Stimulated activated CD4-positive, alpha-beta T cell treated with anti-CD3 and anti-CD28 coated beads, Interleukin-12 subunit alpha, Interleukin-12 subunit beta, amount 100 ng/mL, for 48 hours (primary cell): Measurements from ENCODE around the gene SPATA31C1.
"Not testable (repeated sequence)": the region's sequence is repeated elsewhere in the genome, so short reads cannot be mapped to it uniquely, and the experiment has no call there.

ENCODE experiments used
- DNase-seq, 3 donors: peaks; one replicate each; pipeline ENCODE4 v3.0.0-alpha.2; 2020; ENCODE audit warnings: low read depth in 2 of 3, low spot score in 1 of 3

The SPATA31C1 gene

DNA sequence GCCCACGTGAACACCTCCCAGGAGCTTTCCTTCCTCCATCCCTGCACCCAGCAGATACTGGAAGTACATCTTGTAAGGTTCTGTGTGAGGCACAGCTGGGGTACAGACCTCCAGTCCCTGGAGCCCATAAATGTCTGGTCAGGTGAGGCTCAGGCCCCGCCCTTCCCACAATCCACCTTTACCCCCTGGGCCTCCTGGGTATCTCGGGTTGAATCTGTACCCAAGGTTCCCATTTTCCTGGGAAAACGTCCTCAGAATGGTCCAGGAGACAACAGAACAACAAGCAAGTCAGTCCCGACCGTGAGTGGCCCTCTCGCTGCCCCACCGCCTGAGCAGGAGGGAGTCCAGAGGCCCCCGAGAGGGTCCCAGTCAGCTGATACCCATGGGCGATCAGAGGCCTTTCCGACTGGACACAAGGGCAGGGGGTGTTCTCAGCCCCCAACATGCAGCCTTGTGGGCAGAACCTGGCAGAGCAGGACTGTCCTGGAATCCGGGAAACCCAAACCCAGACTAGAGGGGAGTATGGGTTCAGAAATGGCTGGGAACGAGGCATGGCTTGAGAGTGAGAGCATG, 30.7 kb upstream of the SPATA31C1 start:
- DNase-seq: no peak

DNA sequence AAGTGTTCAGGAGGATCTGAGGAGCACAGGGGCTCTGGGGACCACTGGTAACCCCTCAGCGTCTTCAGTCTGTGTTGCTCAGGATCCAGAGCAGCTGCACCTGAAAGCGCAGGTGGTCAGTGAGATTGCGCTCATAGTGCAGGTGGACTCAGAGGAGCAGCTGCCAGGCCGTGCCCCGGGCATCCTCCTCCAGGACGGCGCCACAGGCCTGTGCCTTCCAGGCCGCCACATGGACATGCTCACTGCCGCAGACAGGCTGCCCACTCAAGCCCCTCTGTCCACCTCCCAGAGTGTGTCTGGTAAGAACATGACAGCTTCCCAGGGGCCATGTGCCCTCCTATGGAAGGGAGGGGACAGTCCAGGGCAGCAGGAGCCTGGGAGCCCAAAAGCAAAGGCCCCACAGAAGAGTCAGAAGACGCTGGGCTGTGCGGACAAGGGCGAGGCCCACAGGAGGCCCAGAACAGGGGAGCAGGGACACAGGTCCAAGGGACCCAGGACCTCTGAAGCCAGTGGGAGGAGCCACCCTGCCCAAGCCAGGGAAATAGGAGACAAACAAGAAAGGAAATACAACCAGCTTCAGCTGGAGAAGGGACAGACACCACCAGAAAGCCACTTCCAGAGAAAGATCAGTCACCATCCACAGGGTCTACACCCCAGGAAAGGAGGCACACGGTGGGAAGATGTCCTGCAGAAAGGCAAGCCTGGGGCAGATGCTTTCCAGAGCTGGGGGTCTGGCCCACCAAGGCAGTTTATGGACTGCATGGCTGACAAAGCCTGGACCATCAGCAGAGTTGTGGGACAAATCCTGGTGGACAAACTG, 29.9 kb upstream of the SPATA31C1 start:
- no peak for DNase-seq

DNA sequence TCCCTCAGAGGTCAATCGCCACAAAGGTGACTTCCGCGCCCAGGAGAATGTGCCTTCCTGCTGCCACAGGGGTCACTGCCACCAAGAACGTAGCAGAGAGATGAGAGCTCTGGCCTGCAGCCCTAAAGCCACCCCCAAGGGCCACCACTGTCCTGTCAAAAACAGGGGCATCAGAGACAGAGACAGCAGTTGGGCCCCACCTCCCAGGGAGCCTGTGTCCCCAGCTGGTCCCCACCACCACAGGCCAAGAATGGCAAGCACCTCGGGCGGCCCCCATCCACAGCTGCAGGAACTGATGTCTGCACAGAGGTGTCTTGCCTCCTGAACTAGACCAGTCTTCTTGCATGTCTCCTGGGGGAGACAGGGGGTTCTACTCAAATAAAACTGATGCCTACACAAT, 29.3 kb upstream of the SPATA31C1 start:
- DNase-seq: no peak

DNA sequence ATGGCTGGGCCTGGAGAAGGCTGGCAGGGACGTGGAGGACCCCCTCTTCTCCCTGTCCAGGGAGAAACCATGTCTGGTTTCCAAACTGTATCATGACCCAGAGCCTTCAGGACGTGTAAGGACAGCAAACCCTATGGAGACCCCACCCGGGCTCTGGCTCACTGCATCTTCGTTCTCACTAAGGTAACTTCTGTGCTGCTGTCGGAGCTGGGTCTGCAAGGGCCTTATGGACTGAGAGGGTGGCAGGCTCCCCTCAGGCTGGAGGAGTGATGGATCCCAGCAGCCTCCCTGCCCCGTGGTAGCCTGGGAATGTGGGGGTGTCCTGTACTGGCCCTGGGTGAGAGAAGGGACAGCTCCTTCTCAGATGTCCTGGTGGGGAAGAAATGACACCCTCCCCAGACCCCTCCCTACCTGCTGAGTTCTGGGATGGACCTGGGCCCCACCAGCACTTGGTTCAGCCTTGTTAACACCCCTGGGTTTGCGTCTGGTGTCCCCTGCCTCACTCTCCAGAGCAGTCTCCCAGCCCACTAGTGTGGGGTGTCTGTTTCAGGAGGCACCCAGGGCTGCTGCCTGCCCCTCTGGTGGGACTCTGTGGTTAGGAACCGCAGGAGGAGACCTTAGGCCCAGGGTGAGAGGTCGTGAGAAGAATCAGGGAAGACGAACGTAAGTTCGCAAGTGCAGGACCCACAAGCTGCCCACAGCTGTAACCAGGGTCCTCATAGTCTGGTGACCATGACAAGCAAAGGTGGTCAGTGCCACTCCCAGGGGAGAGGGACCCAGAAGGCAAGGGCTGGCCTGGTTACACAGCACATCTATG, 28.5 kb upstream of the SPATA31C1 start:
- DNase-seq: no peak

DNA sequence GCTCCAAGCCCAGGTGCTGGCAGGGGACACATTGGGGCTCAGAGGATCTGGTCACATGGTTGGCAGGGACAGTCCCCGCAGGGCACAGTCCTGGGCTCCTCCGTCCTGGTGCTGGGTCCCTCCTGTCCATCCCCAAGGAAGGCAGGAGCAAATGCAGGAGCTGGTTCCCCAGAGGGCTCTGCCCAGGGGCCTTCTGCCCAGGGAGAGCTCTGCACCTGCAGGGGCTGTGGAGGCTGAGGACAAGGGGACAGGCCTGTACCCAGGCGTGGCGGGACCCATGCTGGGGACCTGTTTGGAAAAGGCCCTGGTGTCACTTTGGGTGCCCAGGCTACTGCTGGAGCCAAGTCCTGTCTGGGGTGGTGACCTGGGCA, 27.9 kb upstream of the SPATA31C1 start:
- DNase-seq: no peak

DNA sequence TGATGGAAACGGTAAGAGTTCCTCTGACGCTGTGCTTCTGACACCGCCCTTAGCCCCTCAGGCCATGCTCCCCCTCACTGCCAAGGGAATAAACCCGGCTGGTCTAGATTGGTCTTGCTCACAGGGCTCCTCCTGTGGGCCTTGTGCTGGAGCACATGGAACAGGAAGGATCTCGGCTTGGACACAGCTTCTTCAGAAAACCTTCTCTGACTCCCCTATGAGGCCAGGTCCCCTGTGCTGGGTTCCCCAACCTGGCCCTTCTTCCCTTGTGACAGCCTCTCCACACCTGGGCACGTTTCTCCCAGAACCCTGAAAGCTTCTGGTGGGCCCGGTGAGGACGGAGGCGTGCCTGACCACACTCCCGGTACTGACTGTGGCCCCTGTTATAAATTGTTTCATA, 26.9 kb upstream of the SPATA31C1 start:
- no peak for DNase-seq

DNA sequence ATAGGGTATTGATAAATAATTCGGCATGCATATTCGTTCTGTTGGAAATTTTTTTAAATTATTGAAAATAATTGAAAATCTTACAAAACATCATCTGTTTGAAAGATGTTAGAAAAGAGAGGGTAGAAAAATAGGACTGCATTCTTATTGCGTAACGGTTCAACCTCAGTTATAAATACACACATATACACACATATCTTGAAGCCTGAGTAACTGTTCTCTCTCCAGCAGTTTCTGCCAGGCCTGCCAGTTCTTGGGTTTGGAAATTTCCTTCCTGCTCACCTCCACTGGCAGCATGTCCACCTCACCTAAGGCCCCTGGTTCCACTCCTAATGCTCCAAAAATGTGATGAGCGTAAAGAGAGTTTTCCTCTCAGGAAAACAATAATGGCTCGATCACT, 26.0 kb upstream of the SPATA31C1 start:
- DNase-seq: no peak

DNA sequence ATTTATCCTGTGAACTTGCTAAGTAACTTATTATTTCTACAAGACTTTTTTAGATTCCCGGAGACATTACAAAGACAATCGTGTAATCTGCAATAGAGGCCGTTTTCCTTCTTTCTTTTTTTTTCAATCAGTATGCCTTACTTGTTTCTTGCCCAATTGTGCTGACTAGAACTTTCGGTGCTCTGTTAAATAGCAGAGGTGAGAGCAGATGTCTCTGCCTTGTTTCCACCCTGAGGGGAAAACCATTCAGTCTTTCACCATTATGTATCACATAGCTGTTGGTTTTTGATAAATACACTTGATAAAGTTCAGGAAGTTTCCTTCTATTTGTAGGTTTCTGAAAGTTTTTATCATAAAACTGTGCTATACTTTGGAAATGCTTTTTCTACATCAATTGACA, 24.8 kb upstream of the SPATA31C1 start:
- DNase-seq: no peak

DNA sequence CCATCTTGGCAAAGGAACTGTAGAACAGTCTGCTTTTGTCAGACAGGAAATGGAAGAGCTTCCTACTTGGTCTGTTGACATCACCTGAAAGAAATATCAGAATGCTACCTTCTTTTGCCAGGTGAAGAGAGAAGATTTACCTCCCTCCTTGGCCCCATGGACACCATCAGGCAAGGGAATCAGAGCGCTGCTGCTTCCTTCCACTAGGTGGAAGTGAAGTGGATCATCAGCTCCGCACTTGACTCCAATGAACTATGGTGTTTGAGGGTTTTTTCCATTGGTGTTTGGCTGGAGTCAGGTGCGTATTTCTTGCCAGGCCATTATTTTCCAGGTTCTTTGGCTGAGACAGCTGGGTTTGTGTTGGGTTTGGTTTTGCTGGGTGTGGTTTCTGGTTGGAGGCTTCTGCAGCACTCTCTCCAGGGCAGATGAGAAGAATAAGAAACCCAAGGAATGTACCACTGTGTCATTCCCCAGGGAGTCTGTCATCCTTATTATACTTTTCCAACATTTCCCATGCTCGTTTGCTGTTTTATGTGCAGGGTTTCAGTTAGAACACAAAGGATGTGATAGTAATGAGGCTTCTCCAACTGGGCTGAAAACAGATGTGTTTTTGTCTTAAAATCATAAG, 22.6 kb upstream of the SPATA31C1 start:
- no peak for DNase-seq

DNA sequence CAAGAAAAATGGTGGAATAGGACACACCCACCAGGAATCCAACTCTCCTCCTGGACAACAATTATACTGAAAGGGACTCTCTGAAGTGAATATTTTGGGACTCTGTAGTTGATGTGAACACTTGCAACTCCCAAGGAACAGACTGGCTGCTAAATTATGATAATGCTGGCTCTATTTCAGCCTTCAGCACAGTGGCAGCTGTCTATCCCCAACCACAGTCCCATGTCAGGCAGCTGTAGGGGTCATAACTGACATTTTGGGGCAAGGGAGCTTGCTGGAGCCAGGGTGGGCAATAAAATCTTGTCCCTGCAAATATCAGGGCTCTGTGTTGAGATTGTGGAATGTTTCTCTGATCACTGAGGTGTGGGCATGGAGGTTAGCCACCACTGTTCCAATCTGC, 20.9 kb upstream of the SPATA31C1 start:
- no peak for DNase-seq

DNA sequence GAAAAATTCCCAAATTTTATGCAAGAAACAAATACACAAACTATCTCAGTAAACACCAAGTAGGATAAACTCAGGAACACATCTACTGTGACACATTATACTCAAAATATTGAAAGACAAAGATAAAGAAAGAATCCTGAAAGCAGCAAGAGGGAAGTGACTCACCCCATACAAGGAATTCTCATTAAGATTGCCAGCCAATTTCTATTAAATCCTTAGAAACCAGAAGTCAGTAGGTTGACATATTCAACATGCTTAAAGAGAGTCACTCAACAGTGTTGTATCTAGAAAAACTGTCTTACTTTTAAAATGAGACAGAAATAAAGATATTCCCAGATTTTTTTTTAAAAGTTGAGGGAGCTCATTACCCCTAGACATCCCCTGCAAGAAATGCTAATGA, 19.6 kb upstream of the SPATA31C1 start:
- DNase-seq: no peak

DNA sequence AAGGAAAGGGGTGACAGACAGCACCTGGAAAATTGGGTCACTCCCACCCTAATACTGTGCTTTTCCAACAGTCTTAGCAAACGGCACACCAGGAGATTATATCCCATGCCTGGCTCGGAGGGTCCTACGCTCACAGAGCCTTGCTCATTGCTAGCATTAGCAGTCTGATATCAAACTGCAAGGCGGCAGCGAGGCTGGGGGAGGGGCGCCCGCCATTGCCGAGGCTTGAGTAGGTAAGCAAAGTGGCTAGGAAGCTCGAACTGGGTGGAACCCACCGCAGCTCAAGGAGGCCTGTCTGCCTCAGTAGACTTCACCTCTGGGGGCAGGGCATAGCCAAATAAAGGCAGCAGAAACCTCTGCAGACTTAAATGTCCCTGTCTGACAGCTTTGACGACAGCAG, 15.4 kb upstream of the SPATA31C1 start:
- DNase-seq: not testable (repeated sequence)

DNA sequence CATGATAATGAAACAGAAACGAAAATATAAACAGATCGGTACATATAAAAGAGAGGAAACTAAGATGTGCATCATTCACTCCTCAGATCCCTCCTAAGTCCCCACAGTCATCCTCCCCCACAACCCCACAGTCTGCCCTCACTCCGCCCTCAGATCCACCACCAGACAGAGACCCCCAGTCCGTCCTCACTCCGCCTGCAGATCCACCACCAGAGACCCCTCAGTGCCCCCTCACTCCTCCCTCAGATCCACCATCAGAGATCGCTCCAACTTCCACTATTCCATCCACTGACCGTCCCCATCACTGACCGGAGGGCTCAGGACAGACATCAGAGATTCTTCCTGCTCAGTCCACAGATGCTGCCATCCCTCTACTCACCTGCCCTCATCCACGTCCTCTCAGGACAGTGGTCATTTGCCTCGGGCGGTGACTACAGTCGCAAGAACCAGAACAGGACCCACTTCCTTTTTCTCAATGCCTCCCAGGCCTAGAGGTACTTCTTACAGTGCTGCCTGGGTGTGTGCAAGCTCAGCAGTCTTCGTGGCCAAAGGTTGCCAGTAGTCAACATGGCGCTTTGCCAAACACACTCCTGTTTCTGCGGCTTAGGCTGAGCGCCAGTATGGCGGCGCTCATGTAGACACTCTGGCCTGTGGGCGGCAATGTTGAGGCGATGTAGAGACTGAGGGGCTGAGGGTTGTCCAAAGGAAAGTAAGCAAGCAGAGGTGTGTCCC, 8.3 kb upstream of the SPATA31C1 start:
- no peak for DNase-seq

DNA sequence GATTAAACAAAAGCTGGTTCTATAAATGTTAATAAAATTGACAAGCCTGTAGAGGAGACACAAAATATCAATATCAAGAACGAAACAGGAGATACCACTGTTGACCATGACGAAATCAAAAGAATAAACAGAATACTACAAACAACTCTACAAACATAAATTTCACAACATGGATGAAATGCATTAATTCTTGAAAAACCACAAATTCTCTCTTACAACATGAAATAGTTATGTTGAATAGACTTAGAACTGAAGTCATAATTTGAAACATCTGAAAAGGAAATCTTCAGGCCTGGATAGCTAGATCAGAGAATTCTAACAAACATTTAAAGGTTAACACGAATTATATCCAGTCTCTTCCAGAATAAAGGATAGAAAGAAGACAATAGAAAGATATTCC, 6.9 kb upstream of the SPATA31C1 start:
- DNase-seq: no peak

DNA sequence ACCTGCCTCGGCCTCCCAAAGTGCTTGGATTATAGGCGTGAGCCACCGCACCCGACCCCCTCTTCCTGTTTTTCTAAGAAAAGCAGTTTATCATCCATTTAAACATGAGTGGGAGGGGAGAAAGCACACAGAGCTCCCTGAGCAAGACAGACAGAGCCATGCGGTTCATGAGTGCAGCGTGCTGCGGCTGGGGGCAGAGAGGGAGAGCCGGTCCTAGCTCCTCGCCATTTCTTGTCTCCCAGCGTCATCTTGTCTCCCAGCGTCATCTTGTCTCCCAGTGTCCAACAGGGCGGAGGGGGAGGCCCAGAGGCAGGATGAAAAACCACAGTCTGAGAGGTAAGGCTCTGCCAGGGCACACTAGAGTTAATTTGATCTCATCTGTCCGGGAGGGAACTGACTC, 1.3 kb downstream of the SPATA31C1 start:
- not testable (repeated sequence) for DNase-seq

DNA sequence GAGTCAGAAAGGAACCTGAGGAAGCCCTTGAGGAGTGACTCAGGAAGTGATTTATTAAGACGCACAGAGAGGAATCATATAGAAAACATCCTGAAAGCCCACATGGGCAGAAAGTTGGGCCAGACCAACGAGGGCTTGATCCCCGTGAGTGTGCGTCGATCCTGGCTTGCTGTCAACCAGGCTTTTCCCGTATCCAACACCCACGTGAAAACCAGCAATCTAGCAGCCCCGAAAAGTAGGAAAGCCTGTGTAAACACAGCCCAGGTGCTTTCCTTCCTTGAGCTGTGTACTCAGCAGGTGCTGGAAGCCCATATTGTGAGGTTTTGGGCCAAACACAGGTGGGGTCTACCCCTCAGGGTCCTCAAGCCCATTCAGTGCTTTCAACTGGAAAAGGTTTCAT, 3.8 kb downstream of the SPATA31C1 start:
- DNase-seq: not testable (repeated sequence)

DNA sequence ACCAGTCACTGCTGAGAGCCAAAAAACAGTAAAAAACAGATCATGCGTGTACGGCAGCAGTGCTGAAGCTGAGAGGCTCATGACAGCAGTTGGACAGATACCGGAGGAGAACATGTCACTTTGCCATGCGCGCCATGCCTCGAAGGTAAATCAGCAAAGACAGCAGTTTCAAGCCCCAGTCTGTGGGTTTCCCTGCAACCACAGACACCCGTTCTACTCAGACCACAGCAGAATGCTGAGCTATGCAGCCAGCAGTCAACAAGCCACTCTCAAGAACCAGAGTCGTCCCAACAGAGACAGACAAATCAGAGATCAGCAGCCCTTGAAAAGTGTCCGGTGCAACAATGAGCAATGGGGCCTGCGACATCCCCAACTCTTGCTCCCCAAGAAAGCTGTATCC, 5.2 kb downstream of the SPATA31C1 start:
- peak in 1 of 3 donors; percentile 10 for DNase-seq

DNA sequence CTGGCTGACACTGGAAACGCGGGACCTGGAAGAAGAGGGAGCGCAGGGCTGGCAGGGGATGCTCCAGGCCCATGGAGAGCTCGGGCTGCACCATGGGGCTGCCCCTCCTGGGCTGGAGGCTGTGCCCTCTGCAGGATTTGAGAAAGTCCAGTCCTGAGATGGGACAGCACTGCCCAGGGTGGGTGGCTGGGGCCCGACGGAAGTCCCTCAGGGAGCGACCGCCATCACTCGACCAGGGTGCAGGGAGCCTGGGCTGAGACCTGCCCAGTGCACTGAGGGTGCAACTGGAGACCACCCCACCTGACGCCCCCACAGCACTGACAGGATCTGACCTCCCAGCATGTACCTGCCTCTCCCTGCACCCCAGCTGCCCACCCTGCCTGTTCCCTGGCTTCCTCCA, 7.1 kb downstream of the SPATA31C1 start:
- DNase-seq: not testable (repeated sequence)

DNA sequence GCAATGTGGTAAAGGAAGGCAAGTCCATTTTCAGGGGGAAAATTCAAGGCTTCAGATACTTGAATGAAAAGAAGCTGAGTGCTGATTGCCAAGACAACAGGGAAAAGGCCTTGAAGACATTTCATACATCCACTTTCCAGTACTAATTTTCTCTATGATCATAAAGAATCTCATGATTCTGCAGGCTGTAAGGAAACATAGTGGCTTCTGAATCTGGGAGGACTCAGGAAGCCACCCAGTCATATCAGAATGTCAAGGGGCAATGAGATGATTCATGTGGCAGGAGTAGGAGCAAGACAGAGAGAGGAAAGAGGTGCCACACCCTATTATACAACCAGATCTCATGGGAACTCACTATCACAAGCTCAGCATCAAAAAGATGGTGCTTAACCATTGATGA, 11.4 kb downstream of the SPATA31C1 start:
- not testable (repeated sequence) for DNase-seq

DNA sequence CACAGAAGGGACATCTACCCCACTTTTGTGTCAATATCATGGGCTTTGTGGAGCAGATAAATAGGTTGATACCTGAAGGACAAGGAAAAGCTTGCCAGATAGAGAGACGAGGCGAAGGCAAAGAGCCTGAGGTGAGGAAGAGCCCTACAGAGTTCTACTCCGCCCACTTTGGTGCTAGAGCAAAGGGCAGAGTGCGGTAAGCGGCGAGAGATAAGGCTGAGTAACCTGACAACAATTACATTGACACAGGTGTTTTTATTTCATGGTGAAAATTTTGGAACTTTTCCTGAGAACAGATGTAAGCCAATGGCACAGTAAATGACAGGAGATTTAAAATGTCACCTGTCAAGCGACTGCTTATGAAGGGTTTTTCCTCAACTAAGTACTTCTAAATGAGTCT, 16.7 kb downstream of the SPATA31C1 start:
- not testable (repeated sequence) for DNase-seq

DNA sequence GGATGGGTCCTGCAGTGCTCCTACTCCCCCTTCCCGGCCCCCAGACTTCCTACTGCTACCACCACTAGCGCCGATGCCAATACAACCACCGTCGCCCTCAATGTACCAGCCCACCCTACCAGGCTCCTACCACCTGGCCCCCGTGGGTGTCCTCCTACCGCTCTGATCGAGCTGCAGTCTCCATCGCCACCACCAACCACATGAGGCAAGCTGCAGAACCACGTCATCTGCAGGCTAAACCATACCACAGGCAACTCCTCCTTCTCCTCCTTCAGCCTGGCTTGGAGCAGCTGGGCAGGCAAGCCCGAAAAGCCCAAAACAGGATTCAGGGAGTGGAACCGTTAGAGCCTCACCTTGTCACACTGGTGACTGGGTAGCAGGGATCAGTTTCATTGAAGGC, 19.6 kb downstream of the SPATA31C1 start:
- not testable (repeated sequence) for DNase-seq
